ENCODE data around the gene FRAT1.

Gene FRAT1

GRCh38 chr10:97367126-97367649 is 48.1 kb downstream of the FRAT1 start:
- DNase-seq, result no peak

All from CD4-positive, alpha-beta T cell treated with Interleukin-4 for 4 hours (primary cell).